ENCODE results near the gene CSF2.

The CSF2 gene

DNA sequence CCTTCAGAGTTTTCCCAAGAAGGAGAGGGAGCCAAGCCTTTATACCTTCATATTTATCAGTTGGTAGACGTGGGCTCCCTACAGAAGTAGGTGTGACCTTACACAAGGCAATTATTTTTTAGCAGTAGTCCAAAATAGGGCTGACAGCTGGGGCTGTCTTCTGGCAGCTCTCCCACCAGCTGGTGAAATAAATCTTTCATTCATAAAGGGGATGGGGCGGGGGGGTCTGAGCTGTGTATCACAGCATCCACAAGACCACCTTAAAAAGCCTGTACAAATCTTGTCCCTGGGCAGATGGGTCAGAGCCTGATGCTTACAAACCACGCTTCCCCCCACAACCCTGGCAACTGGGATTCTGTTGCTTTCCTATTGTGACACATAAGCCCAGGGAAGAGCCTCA lies 19.7 kb downstream of the CSF2 start:
- H3K4me3 ChIP-seq (ENCODE audit: low read depth, low read length) = no peak overlapping the region
- DNase-seq (ENCODE audit: low read depth, low spot score) = no peak
- CTCF ChIA-PET = interaction anchor here (1.1 to 2.2 kb wide), 4 partner anchors 9 to 145 kb away, joined by 4 to 10 read pairs (median 6); no protein-coding TSS in a partner anchor
- TF ChIP-seq, protein P1, sequence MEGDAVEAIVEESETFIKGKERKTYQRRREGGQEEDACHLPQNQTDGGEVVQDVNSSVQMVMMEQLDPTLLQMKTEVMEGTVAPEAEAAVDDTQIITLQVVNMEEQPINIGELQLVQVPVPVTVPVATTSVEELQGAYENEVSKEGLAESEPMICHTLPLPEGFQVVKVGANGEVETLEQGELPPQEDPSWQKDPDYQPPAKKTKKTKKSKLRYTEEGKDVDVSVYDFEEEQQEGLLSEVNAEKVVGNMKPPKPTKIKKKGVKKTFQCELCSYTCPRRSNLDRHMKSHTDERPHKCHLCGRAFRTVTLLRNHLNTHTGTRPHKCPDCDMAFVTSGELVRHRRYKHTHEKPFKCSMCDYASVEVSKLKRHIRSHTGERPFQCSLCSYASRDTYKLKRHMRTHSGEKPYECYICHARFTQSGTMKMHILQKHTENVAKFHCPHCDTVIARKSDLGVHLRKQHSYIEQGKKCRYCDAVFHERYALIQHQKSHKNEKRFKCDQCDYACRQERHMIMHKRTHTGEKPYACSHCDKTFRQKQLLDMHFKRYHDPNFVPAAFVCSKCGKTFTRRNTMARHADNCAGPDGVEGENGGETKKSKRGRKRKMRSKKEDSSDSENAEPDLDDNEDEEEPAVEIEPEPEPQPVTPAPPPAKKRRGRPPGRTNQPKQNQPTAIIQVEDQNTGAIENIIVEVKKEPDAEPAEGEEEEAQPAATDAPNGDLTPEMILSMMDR (IDR thresholded peaks at IDR 0.05; ENCODE audit: insufficient read depth, low read length, missing control alignments) = no peak
- POLR2A ChIA-PET = no interaction called here

DNA sequence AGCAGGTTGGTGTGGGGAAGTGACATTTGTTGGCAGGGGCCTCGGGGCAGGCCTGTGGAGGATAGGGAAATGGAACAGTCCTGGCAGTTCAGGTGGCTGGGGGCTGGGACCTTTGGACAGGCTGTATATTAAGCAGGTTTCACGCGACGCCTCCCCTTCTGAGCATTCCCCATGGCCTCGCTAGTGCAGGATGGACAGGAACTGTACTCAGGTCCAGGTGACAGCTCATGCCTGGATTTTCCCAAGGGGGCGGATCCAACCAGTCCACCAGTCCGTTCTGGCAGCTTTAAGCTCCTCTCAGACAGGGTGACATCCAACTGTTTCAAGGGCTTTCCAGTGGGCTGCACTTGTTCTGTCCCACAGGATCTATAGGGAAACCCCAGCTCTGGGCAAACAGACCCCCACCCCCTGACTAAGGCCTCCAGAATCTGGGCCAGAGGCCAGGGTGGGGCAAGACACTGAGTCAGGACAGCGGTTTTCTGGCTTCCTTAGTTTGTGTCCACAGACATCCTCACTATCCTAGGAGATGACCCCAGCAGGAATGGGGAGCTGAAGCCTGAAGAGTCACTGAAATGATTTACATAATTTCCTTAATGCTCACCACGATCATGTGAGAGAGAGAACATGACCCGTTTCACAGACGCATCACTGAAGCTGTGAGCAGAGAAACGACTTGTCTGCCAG lies 20.9 kb downstream of the CSF2 start:
- peak; percentile 93 for DNase-seq (ENCODE audit: low read depth, low spot score)
- no peak overlapping the region for H3K4me3 ChIP-seq (ENCODE audit: low read depth, low read length)
- POLR2A ChIA-PET = interaction anchor here (0.6 to 1.4 kb wide), 3 partner anchors 8 to 10 kb away, joined by 5 to 16 read pairs (median 6); no protein-coding TSS in a partner anchor
- CTCF ChIA-PET = interaction anchor here (1.0 to 1.1 kb wide), 4 partner anchors 31 to 143 kb away, joined by 3 to 4 read pairs (median 3); no protein-coding TSS in a partner anchor
- TF ChIP-seq, protein P1 (IDR thresholded peaks at IDR 0.05; ENCODE audit: insufficient read depth, low read length, missing control alignments) = no peak

DNA sequence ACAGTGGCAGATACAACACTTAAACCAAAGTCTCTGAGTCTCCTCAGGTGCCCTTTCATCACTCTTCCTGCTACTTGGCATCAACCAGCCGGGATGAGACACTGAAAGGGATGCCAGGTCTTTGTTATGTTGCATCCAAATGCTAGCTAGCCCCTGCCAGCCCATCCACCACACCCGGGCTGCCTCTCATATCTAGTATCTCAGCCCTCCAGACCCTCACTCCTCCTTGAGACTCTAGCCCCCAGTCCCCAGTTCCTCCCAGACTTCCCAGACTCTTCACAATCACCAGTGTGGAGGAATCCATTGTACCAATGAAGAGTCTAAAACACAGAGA lies 21.5 kb downstream of the CSF2 start:
- H3K4me3 ChIP-seq (ENCODE audit: low read depth, low read length) = no peak overlapping the region
- TF ChIP-seq, protein P1 (IDR thresholded peaks at IDR 0.05; ENCODE audit: insufficient read depth, low read length, missing control alignments) = no peak
- DNase-seq (ENCODE audit: low read depth, low spot score) = no peak
- POLR2A ChIA-PET = interaction anchor here (1.3 to 1.4 kb wide), 2 partner anchors 9 kb away, joined by 6 to 16 read pairs; no protein-coding TSS in a partner anchor
- CTCF ChIA-PET = interaction anchor here (1.1 kb wide), 2 partner anchors 39 to 143 kb away, joined by 3 to 4 read pairs; no protein-coding TSS in a partner anchor

DNA sequence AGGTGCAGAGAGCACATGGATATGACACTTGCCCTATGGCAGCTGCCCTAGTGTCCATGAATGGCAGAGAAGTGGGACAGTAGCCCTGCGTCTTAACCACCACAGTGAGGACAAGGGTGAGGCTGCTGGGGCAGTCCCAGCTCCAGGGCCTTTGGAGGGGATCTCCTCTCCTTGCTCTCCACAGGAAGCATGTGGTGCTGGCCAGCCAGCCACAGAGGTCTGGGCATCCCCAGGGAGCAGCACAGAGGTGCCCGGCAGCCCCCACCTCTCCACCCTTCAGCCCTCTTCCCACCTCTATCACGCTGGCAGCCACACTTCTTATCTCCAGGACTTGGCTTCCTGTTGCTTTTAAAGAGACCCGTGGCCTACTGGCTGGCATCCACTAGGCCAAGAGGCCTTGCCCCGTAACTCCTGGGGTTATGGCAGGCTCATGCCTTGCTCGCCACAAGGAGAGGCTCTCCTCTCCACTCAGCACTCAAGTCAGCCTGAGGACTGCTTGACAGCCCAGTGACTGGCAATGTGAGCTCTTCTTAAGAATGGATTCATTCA lies 21.9 kb downstream of the CSF2 start:
- ChIA-PET CTCF (interaction anchor here (1.1 kb wide), 2 partner anchors 39 to 142 kb away, joined by 3 to 4 read pairs; no protein-coding TSS in a partner anchor), POLR2A (interaction anchor here (1.3 to 1.4 kb wide), 2 partner anchors 8 to 9 kb away, joined by 6 to 16 read pairs; no protein-coding TSS in a partner anchor)
- TF ChIP-seq, protein P1 (IDR thresholded peaks at IDR 0.05; ENCODE audit: insufficient read depth, low read length, missing control alignments) = no peak
- DNase-seq (ENCODE audit: low read depth, low spot score) = no peak
- H3K4me3 ChIP-seq (ENCODE audit: low read depth, low read length) = no peak overlapping the region

DNA sequence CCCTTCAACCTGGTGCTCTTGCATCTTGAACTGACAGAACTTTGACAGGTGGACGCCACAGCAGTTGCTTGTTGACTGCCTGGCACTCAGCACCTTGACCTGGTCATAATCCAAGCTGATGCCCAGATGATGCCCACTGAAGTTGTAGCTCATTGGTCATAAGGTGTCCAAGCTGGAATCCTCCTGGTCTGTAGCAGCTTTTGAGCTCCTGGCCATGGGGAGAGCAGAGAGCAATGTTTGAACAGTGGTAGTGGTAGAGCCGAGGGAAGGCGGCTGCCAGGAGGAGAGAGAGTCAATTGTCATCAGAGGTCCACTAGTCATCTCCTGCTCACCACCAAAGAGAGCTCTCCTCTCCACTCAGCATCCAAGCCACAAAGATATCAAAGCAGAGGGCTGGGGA lies 23.3 kb downstream of the CSF2 start:
- ChIA-PET CTCF (interaction anchor here (1.3 to 2.4 kb wide), 3 partner anchors 11 to 33 kb away, joined by 3 to 8 read pairs (median 5); no protein-coding TSS in a partner anchor), POLR2A (no interaction called here)
- no peak for DNase-seq (ENCODE audit: low read depth, low spot score)
- no peak overlapping the region for H3K4me3 ChIP-seq (ENCODE audit: low read depth, low read length)
- TF ChIP-seq, protein P1 (IDR thresholded peaks at IDR 0.05; ENCODE audit: insufficient read depth, low read length, missing control alignments) = no peak

DNA sequence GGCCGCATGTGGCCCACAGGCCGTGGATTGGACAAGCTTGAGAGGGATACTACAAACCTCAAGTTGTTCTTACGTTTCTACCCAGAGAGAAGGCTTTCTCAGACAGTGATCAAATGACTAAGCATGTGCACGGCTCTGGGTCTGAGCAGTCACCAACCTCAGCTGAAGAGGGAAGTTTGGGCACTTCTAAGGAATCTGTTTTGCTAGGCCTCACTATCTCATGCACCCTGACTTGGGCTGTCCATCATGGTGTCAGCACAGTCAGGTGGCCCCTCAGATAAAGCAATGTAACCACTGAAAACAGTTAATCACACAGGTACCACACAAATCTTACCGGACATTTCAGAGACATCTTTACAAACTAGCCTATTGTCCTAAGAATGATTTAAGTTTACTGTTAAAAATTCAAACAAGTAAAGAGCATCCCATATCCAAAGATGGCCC lies 24.6 kb downstream of the CSF2 start:
- ChIA-PET CTCF (interaction anchor here (0.6 to 2.4 kb wide), 5 partner anchors 12 to 74 kb away, joined by 3 to 8 read pairs (median 4); no protein-coding TSS in a partner anchor), POLR2A (no interaction called here)
- no peak overlapping the region for H3K4me3 ChIP-seq (ENCODE audit: low read depth, low read length)
- peak; percentile 26 for DNase-seq (ENCODE audit: low read depth, low spot score)
- TF ChIP-seq, protein P1 (IDR thresholded peaks at IDR 0.05; ENCODE audit: insufficient read depth, low read length, missing control alignments) = no peak

All from AG04449 (cell line).